ENCODE results near the gene EFR3B. TPM values are rescaled to one million over a fixed set of nuclear protein-coding genes. Genes with fewer than 3 reads are reported as not detected.

EFR3B gene
- total RNA-seq, 1 donor from 2014 or later = 40.7 TPM

DNA sequence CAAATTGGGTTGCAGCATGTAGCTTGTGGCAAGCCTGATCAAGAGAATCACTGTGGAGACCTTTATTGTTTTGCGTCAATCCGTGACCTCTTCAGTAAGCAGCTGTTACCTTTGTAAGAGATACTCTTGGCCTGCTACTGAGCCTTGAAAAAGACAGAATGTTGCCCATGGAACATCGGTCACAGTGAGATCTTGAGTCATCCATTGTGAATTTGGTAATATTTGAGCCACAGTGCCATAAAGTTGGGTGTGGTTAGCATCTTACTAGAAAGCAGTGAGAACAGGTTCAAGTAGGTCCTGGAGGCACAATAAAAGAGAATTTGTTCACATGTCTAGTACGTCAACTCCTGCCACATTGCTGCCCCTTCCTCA lies 12.7 kb upstream of the EFR3B start:
- H3K27me3 Mint-ChIP-seq (ENCODE audit: low read depth) = peaks cover 5% of the 10 kb centered on the region

DNA sequence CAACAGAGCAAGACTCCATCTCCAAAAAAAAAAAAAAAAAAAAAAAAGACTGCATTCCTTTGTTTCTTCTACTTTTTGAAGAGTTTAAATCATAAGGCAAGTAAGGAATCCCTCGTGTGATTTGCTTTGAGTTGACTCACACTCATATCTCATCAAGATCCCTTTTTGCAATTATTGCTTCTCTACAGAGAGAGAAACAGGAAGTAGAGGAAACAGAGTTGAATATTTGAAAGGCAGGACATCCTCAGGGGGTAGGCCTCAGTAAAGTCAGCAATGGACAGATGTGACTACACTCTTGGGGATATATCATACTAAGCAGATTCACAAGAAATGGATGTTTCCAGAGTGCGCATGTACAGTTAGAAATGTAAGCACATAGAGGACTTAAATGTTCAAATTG lies 11.2 kb upstream of the EFR3B start:
- H3K9me3 Mint-ChIP-seq = peaks cover 3% of the 10 kb centered on the region
- peaks cover 6% of the 10 kb centered on the region for H3K4me1 Mint-ChIP-seq
- H3K27me3 Mint-ChIP-seq (ENCODE audit: low read depth) = peaks cover 5% of the 10 kb centered on the region
- TF ChIP-seq, protein P1, sequence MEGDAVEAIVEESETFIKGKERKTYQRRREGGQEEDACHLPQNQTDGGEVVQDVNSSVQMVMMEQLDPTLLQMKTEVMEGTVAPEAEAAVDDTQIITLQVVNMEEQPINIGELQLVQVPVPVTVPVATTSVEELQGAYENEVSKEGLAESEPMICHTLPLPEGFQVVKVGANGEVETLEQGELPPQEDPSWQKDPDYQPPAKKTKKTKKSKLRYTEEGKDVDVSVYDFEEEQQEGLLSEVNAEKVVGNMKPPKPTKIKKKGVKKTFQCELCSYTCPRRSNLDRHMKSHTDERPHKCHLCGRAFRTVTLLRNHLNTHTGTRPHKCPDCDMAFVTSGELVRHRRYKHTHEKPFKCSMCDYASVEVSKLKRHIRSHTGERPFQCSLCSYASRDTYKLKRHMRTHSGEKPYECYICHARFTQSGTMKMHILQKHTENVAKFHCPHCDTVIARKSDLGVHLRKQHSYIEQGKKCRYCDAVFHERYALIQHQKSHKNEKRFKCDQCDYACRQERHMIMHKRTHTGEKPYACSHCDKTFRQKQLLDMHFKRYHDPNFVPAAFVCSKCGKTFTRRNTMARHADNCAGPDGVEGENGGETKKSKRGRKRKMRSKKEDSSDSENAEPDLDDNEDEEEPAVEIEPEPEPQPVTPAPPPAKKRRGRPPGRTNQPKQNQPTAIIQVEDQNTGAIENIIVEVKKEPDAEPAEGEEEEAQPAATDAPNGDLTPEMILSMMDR (conservative IDR thresholded peaks at IDR 0.05) = no peak
- DNase-seq (ENCODE audit: low read depth, low spot score) = no peak
- H3K27ac Mint-ChIP-seq (ENCODE audit: unreplicated experiment) = no peak overlapping the region
- H3K36me3 Mint-ChIP-seq (ENCODE audit: low read depth) = no peaks in the 10 kb centered on the region
- H3K4me3 Mint-ChIP-seq = no peak overlapping the region

More for the DNA sequence above, 12.7 kb upstream of the EFR3B start:
- Mint-ChIP-seq H3K27ac (ENCODE audit: unreplicated experiment) (no peak overlapping the region), H3K4me3 (no peak overlapping the region), H3K4me1 (peaks cover 6% of the 10 kb centered on the region), H3K9me3 (peaks cover 3% of the 10 kb centered on the region), H3K36me3 (ENCODE audit: low read depth) (no peaks in the 10 kb centered on the region)
- DNase-seq (ENCODE audit: low read depth, low spot score) = no peak
- TF ChIP-seq, protein P1 (conservative IDR thresholded peaks at IDR 0.05) = no peak

GRCh38 chr2:25032094-25032493 lies 9.8 kb upstream of the EFR3B start:
- Mint-ChIP-seq H3K36me3 (ENCODE audit: low read depth) (no peaks in the 10 kb centered on the region), H3K27ac (ENCODE audit: unreplicated experiment) (no peak overlapping the region), H3K4me1 (peaks cover 6% of the 10 kb centered on the region), H3K9me3 (peaks cover 3% of the 10 kb centered on the region), H3K4me3 (no peak overlapping the region), H3K27me3 (ENCODE audit: low read depth) (peaks cover 9% of the 10 kb centered on the region)
- DNase-seq (ENCODE audit: low read depth, low spot score) = no peak
- TF ChIP-seq, protein P1 (conservative IDR thresholded peaks at IDR 0.05) = no peak

DNA sequence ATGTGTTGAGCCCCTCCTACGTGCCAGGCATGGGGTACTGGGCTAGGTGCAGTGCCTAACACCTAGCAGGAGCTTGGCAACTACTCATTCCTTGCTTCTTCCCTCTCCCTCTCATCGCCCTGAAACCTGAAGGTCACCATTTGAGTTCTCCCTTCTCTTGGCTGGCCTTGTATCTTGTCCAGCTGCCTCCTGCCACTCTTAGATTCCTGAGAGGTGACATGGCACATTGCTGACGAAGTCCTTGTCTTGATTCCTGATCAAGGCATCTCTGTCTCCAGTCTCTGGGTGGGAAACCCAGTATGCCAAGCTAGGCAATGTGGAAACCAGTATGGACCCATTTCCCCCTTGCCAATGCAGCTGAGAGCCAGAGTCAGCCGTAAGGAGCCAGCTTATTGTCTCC lies 9.0 kb upstream of the EFR3B start:
- Mint-ChIP-seq H3K4me1 (peaks cover 6% of the 10 kb centered on the region), H3K27ac (ENCODE audit: unreplicated experiment) (no peak overlapping the region)

GRCh38 chr2:25034081-25034480 lies 7.8 kb upstream of the EFR3B start:
- DNase-seq (ENCODE audit: low read depth, low spot score) = no peak
- H3K36me3 Mint-ChIP-seq (ENCODE audit: low read depth) = no peaks in the 10 kb centered on the region

More for the DNA sequence above, 9.0 kb upstream of the EFR3B start:
- Mint-ChIP-seq H3K9me3 (peaks cover 3% of the 10 kb centered on the region), H3K36me3 (ENCODE audit: low read depth) (no peaks in the 10 kb centered on the region), H3K4me3 (no peak overlapping the region), H3K27me3 (ENCODE audit: low read depth) (peaks cover 9% of the 10 kb centered on the region)
- no peak for DNase-seq (ENCODE audit: low read depth, low spot score)
- TF ChIP-seq, protein P1 (conservative IDR thresholded peaks at IDR 0.05) = no peak

More at GRCh38 chr2:25034081-25034480, 7.8 kb upstream of the EFR3B start:
- Mint-ChIP-seq H3K4me1 (peaks cover 6% of the 10 kb centered on the region), H3K27me3 (ENCODE audit: low read depth) (peaks cover 9% of the 10 kb centered on the region), H3K4me3 (no peak overlapping the region), H3K9me3 (peaks cover 3% of the 10 kb centered on the region), H3K27ac (ENCODE audit: unreplicated experiment) (no peak overlapping the region)
- TF ChIP-seq, protein P1 (conservative IDR thresholded peaks at IDR 0.05) = no peak

Measured in neural crest cell (in vitro differentiated cells).